ENCODE results near the gene EIF4G3.

Gene EIF4G3

DNA sequence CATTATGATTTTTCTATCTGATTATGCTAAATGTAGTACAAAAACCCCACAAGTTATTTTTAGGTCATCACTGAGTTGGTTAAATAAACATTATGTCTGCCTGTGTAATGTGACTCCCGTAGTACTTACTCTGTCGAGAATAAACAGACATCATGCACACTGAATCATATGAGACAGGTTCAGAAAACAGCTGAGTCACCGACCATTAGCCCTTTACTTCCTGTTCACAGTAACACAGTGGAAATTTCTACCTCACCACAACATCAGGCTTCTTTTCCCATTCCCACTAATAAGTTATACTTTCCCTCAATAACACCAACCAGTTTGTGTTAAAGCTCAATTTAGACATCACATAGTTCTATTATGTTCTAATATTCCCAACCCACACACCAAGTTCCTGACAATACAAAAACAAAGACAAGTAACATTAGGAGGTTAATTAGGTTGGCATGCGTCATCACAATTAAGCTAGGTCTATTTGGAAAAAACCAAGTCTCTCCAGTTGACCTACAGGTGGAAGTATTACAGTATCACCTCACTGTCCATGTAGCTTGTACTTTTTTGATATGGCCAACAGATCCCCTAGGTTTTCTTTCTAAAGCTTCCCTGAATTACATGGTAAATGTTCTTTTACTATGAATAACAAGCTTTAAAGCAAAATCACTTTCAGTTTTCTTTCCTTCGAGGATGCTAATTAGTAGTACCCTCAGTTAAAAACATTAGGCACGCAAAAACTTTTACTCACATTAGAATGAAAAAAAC is 154.2 kb downstream of the EIF4G3 start:
- peak in 1 of 2 donors; percentile 42 for DNase-seq

DNA sequence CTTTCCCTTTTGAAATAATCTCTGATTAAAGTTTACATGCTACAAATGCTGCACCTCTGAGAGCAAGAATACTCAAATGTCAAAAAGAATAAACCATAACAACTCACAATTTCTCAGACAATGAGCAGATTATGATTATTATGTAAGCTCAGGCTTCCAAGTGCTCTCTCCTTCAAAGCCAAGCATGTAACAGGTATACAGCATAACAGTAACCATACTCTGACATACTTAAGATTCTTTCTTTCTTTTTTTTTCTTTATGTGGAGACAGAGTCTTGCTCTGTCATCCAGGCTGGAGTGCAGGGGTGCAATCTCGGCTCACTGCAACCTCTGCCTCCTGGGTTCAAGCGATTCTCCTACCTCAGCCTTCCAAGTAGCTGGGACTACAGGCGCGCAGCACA is 155.4 kb downstream of the EIF4G3 start:
- DNase-seq, result no peak

DNA sequence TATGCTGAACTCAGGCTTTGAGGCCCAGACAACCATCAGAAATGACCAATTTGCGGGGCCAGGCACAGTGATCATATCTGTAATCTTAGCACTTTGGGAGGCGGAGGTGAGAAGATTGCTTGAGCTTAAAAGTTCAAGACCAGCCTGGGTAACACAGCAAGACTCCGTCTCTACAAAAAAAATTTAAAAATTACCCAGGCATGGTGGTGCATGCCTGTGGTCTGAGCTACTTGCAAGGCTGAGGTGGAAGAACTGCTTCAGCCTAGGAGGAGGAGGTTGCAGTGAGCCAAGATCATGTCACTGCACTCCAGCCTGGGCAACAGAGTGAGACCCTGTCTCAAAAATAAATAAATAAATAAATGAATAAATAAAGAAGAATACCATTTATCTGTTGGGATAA is 156.5 kb downstream of the EIF4G3 start:
- no peak for DNase-seq

DNA sequence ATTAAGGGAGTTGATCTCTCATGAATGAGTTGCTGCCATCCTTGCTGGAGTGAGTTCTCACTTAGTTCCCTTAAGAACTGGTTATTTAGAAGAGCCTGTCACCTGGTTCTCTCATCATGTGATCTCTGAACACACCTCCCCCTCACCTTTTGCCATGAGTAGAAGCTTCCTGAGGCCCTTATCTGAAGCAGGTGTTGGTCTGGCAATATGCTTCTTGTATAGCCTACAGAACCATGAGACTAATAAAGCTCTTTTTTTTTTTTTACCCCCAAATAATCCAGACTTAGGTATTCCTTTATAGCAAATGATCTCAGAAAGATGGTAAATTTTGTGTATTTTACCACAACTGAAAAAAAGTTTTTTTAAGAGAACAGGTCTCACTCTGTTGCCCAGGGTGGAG is 158.0 kb downstream of the EIF4G3 start:
- no peak for DNase-seq

DNA sequence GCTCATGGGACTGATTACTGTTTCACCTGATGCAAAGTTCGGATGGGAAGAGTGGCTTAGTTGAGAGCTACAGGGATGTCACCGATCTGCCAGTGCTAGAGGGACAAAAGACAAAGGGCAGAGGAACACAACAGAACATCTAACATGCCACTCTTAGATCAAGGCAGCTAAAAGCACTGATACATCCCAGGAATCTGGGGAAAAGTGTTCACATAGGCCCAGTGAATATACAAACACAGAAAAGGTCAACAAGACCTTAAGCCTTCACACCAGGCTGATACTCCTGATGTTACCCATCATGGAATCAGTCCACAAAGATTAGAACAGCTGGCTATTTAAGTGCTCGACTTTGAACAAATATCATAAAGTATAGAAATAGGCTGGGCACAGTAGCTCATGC is 163.2 kb downstream of the EIF4G3 start:
- no peak for DNase-seq

DNA sequence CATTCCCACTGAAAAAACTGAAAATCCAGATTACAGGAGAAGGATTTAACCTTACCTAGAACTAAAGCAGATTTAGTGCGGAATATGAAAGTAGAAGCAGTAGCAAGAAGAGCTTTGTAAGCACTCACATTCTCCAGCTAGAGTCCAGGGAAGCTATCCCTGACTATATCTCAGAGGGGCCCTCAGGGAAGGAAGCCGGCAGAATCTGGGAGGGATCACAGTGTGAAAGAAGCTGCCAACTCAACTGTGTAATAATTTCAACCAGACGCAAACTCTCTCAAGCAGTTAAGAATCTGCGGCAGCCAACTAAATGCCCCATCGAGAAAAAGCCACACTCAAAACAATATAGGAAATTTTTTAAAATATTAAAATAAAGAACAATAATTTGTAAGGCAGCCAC is 163.8 kb downstream of the EIF4G3 start:
- DNase-seq, result no peak

DNA sequence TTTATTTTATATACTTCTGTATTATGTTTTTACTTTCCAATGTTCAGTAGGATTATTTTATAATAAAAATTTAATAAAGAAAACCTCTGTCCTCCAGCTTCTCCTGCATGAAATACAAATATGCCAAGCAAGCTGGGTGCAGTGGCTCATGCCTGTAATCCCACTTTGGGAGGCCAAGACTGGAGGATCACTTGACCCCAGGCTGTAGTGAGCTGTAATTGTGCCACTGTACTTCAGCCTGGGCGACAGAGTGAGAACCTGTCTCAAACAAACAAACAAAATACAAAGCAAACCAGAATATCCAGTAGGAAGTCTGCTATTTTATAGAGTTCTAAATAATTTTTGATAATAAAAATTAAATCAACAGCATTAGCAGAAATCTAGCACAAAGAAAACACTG is 168.8 kb downstream of the EIF4G3 start:
- no peak for DNase-seq

DNA sequence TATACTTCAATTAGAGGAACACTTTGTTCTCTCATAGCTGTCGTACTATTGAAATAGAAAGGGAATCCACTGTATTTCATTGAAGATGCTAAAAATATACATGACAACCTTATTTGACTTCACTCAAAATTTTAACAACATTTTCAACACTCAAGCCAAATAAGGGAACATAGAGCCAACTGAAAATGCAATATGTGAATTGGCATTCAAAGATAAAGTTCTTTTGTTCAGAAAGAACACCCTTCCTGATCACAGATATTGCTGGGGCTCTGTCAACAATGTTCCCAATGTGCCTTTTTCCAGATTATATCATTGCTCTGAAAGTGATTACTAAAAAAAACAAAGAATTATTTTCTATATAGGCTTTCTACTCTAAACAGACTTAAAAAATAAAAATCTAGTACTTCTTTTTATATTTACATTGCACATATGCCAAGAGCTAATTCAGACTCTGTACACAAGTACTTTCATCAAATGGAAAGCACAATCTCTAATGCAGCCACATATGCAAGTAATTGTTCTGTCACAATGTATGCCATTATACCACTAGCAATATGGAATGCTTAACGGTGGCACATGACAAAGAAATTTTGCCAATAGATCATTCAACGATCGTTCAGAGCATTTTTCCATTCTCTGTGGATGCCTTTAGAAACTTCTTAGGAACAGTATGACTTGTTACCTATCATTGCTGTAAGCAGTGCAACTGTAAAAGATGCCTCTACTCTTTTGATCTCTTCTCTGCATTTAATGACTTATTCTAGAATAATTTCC is 171.0 kb downstream of the EIF4G3 start:
- DNase-seq, result no peak

DNA sequence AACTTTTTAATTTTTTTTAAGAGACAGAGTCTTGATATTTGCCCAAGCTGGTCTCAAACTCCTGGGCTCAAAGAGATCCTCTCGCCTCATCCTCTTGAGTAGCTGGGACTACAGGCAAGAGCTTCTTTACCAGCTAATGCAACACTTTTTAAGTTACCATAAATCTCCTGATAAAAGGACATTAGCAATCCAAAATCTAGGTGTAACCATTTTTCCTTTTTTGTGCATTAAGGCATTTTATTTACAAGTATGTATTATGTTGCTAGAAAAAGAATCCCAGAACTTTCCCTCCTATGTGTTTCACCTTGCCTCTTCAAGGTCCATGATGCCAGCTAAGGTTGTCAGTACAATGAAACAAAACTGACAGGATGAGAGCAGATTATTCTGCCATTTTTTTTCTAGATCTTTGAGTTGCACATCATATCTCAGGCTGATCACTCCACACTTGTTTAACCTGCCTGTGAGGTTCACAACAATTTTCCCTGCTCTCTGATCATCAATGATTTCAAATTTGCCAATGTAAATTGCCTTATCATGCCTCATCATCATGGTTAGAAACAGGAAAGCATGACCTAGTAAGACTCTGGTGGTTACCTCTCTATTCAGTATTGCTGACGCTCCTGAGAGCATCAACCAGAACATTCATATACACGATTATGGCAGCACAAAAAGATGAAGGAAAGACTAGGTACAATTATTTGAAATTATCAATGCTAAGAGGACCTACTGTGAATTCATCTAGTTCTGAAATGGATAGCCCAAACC is 173.2 kb downstream of the EIF4G3 start:
- no peak for DNase-seq

DNA sequence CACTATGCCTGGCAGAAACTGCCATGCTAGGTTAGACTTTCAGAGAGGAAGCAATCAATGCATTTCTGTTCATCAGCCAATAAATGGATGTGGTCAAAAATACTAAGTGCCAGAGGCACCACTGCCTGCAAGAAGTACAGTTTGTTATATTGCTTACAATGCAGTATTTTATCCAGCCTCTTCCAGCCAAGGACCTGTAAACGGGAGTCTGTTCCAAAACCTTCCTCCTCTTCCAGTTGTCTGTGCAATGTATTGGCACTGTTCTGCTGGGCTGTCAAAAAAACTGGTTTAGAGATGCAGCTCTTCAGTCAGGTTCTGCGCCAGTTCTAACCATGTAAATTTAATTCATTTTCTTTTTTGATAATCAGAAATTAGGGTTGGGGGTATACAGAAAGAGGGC is 175.7 kb downstream of the EIF4G3 start:
- no peak for DNase-seq

DNA sequence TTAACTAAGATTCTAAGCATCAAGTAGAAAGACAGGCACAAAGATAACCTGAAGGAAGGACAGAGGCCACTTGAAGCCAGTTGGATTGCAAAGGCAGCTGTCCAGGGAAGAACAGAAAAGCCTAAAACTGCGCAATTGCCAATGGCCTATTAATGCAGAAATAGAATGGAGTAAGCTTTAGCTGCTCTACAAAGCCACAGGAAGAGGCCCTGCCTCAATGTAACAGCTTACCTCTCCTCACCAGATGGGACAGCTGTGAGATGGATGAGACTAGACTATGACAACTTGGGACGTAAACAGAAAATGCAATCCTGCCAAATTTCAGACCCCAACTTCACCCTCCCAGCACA is 176.5 kb downstream of the EIF4G3 start:
- DNase-seq, result no peak

DNA sequence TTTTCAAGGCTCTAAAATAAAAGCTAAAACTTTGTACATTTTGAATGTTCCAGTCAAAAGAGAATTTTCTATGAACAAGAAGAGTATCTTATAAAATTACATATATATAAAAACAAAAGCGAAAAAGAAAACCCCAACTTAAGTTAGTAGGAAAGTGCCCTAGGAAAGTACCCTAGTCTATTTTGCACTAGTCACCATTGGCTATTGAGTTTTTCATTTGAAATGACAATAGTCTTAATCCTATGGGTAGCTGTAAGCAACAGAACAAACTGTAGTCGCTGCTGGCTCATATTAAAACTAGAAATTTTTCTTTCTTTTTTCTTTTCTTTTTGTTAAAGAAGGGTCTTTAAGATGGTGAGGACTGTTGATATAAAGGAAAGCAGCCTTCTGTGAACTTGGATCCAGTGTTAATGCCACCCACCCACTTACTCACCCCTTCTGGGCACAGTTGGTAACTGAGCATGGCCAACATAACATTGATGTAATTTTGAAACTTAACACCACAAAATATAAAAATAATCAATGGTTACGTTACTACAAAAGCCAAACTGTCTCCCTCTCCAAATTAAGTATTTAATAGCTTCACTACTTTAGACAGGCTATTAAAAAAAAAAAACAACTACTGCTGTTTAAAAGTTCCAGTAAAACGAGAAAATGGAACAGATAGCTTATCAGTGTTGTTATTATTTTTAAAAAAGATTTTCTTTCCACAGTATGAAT is 177.0 kb downstream of the EIF4G3 start:
- no peak for DNase-seq

DNA sequence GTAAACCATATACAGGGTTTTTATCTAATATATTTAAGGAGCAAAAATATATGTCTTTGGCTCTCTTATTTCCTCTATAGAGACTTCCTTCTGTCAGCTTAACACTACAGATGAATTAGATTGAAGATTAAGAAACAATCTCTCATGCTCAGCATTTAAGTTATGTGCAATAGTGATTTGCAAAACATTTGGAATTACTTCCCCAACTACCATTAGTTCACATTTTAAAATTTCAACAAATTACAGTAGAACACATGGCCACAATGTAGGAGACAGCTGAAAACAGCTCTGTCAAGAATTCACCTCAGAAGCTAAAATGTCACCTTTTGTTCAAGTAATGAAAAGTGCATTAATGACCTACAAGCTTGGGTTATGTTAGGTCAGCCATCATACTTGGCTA is 177.9 kb downstream of the EIF4G3 start:
- DNase-seq, result no peak

DNA sequence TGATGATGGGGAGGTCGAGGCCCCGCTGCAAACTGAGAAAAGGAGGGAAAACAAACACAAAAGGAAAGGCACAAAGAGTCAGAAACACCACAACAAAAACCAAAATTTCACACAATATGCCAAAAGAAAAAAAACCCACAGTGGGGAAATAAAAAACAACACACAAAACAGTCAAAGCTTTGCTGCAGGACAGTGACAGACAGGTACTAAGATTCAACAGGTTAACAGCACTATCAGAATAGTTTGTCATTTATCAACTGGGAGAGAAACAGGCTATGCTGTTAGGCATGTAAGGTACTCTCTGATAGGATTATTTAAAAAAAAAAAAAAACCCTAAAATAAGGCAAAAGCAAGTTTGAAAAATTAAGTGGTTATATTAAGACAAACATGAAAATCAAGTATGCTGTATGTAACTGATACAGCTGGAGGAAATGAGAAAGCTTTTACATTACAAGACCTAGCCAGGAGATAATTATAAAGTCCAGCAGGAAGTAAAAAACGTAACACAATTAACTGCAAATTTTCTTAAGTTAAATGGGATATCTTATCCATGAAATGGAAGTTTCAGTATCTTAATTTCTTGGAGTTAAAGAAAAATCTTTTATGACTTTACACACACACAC is 179.0 kb downstream of the EIF4G3 start:
- no peak for DNase-seq

DNA sequence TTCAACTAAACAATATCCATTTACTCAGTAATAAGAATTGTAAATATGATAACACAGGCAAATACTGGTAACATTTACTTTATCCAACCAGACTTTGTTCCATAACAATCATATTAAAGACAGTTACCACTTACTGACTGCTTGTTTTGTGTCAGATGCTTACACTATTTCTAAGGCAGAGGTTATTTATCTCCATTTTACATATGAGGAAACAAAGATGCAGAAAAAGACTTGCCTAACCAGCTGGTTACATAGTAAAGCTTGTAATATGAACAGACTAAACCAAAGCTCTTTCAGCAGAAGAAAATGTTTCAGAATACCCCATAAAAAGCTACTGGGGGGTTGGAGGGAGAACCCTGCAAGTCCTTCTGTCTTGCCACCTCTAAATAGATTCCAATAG is 180.1 kb downstream of the EIF4G3 start:
- no peak for DNase-seq

DNA sequence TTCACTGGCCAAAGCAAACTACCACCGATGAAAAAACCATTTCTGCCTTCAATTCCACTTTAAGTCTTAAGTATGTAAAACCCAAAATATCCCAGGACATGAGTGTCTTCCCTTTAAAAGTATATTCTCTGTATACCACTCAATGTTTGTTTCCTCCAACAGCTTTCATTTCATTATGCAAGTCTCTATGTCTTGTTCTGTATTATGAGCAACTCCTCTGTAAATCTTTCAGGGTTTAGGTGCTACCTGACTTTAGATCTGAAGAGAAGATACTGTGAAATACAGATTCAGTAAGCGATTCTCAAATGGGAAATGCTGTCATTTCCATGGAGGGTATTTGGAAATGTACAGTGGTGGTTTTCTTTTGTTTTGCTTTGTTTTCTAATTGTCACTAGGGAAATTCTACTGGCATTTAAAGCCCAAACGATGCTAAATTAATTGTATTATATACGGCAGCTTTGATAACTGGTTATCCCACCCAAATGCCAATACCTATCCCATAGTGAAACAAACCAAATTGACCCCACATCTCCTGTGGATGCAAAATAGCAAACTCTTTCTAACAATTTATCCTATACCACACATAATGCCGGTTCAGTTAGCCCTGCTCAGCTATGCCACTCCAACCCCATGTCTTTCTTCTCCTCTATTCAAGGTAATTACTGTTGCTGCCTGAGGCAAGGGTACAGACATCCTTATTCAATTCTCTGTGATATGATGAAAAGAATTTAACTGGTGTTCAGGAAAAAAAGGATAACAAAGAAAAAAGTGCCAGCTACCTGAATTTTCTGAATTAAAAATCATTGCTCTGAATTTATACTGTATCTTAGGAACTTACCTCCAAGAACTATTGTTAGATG is 182.8 kb downstream of the EIF4G3 start:
- DNase-seq, result no peak

DNA sequence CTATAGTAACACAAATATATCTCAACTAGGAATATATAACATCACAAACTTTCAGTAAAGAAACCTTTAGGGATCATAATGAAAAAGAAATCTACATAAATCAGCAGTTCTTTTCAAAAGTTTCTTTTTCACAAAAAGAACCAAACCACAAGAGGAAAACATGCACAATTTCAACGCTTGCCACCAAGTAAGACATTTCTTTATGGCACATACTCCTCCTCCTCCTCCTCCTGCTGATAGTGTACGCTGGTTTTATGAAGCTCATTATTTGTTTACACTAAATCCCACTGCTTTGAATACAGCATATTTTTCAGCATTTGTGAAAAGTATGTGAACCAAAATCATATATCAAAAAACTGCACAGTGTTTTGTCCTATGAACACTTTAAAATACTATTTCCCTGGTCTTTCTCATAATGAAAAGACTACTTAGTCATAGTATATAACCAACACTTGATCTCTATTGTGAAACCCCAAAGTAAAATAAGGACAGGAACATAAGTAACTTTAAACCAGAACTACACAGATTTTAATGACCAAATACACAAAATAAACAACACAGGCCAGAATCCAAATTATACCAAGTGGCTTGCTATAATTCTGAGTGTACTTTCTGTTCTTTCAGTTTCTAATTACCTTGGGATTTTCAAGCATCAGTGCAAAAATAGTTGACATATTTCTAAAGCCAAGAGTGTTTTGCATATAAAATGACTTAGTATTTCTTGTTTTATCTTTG is 184.2 kb downstream of the EIF4G3 start:
- no peak for DNase-seq

DNA sequence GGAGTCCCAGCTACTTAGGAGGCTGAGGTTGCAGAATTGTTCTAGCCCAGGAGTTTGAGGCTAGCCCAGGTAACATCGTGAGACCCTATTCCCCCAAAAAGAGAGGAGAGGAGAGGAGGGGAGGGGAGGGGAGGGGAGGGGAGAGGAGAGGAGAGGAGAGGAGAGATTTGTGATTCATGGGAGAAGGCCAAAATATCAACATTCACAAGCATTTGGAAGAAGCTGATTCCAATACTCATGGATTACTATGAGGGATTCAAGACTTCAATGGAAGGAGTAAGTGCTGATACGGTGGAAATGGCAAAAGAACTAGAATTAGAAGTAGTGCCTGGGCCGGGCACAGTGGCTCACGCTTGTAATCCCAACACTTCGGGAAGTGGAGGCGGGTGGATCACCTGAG is 187.8 kb downstream of the EIF4G3 start:
- no peak for DNase-seq

DNA sequence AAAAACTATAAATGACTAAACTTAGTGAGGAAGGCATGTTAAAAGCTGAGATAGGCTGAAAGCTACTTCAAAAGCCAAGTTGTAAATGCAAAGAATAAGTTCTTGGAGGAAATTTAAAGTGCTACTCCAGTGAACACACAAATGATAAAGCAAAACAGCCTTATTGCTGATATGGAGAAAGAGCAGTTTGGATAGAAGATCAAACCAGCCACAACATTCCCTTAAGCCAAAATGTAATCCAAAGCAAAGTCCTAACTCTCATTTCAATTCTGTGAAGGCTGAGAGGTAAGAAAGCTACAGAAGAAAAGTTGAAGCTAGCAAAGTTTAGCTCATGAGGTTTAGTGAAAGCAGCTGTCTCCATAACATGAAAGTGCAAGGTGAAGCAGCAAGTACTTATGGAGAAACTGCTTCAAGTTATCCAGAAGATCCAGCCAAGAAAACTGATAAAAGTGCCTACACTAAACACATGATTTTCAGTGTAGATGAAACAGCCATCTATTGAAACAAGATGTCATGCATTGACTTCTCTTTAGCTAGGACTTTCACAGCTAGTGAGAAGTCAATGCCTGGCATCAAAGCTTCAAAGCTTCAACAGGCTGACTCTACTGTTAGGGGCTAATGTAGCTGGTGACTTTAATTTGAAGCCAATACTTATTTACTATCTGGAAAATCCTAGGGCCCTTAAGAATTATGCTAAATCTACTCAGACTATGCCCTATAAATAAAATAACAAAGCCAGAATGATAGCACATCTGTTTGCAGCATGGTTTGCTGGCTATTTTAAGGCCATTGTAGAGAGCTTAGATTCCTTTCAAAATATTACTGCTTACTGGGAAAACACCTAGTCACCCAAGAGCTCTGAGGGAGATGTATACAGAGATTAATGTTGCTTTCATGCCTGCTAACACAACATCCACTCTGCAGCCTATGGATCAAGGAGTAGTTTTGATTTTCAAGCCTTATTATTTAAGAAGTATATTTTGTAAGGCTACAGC is 188.6 kb downstream of the EIF4G3 start:
- no peak for DNase-seq
